ENCODE results near the gene EFS. TPM values are rescaled to one million over a fixed set of nuclear protein-coding genes. Genes with fewer than 3 reads are reported as not detected.

EFS gene
- total and polyA plus RNA-seq, 2 donors (not counting 1 experiment from before 2014, with no cell fraction given) = not detected

DNA sequence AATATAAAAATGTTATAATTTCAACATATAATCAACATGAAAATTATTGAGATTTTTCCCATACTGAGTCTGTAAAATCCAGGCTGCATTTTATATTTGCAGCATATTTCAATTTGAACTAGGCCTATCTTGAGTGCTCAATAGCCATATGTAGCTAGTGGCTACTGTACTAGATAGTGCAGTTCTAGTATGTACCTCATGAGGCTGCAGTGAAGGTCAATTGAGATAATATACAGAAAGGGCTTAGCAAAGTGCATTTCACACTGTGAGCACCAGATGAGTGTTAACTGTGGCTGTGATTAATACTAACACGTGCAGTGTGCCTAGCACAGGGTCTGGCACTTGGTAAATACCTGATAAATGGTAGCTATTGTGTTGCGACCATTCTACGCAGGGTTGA lies 6.9 kb downstream of the EFS start:
- H2AFZ ChIP-seq (ENCODE audit: insufficient read depth, low read depth, low read length, poor library complexity, severe bottlenecking) = no peak overlapping the region
- intact Hi-C loops (cut with micrococcal nuclease) = no loop called here
- H3K27ac ChIP-seq (ENCODE audit: low read length in 2 of 2) = no peak overlapping the region
- H3K27ac Mint-ChIP-seq = no peak overlapping the region
- peaks cover 0 to 1% (median 0%) of the 10 kb centered on the region in 3 donors for H3K9me3 ChIP-seq (ENCODE audit: control extremely low read depth in 1 of 3, control insufficient read depth in 2 of 3, insufficient read depth in 1 of 3, low read length in 2 of 3)
- no peaks in the 10 kb centered on the region for H3K36me3 ChIP-seq (replicated peaks in 1 of 2; ENCODE audit: control extremely low read depth in 1 of 2, control insufficient read depth in 1 of 2, extremely low read depth in 1 of 2, insufficient read depth in 2 of 2, low read length in 1 of 2)
- no peak overlapping the region for H3K4me3 Mint-ChIP-seq
- ChIA-PET POLR2A (no interaction called here), CTCF (interaction anchor here (1.5 kb wide), 1 partner anchor 22 kb away, joined by 4 read pairs; no protein-coding TSS in a partner anchor)
- peaks cover 0 to 30% (median 10%) of the 10 kb centered on the region in 4 experiments for H3K27me3 ChIP-seq (replicated peaks in 1 of 4; ENCODE audit: control extremely low read depth in 1 of 4, control insufficient read depth in 3 of 4, insufficient read depth in 4 of 4, low read length in 3 of 4)
- H3K4me1 ChIP-seq (ENCODE audit: control insufficient read depth in 2 of 2, insufficient read depth in 2 of 2, low read length in 2 of 2) = no peaks in the 10 kb centered on the region
- peaks cover 4% of the 10 kb centered on the region for H3K4me1 Mint-ChIP-seq
- H3K4me3 ChIP-seq (ENCODE audit: control extremely low read depth in 1 of 5, extremely low read depth in 1 of 5, insufficient read depth in 1 of 5, low read depth in 2 of 5, low read length in 4 of 5) = no peak overlapping the region
- 94% methylated on average over 3 of the region's 3 CpGs for WGBS (ENCODE audit: insufficient coverage)
- no peak overlapping the region for H3K9ac ChIP-seq (ENCODE audit: low read length)
- TF ChIP-seq EZH2 (IDR thresholded peaks at IDR 0.05; ENCODE audit: borderline replicate concordance, insufficient read depth, low read depth, low read length, poor library complexity, severe bottlenecking) = no peak
- TF ChIP-seq, protein P1, sequence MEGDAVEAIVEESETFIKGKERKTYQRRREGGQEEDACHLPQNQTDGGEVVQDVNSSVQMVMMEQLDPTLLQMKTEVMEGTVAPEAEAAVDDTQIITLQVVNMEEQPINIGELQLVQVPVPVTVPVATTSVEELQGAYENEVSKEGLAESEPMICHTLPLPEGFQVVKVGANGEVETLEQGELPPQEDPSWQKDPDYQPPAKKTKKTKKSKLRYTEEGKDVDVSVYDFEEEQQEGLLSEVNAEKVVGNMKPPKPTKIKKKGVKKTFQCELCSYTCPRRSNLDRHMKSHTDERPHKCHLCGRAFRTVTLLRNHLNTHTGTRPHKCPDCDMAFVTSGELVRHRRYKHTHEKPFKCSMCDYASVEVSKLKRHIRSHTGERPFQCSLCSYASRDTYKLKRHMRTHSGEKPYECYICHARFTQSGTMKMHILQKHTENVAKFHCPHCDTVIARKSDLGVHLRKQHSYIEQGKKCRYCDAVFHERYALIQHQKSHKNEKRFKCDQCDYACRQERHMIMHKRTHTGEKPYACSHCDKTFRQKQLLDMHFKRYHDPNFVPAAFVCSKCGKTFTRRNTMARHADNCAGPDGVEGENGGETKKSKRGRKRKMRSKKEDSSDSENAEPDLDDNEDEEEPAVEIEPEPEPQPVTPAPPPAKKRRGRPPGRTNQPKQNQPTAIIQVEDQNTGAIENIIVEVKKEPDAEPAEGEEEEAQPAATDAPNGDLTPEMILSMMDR (IDR thresholded peaks at IDR 0.05) = no peak
- no peak overlapping the region for H3K4me2 ChIP-seq (replicated peaks; ENCODE audit: low read depth, low read length, poor library complexity, severe bottlenecking)
- H3K9me3 Mint-ChIP-seq (ENCODE audit: insufficient read depth) = no peaks in the 10 kb centered on the region
- peaks cover 45% of the 10 kb centered on the region for H3K27me3 Mint-ChIP-seq
- no peaks in the 10 kb centered on the region for H4K20me1 ChIP-seq (ENCODE audit: control insufficient read depth, insufficient read depth, low read length, poor library complexity, severe bottlenecking)
- no peaks in the 10 kb centered on the region for H3K79me2 ChIP-seq (ENCODE audit: control insufficient read depth, insufficient read depth, low read length)
- no peak for ATAC-seq (ENCODE audit: low read depth)
- DNase-seq = no peak

DNA sequence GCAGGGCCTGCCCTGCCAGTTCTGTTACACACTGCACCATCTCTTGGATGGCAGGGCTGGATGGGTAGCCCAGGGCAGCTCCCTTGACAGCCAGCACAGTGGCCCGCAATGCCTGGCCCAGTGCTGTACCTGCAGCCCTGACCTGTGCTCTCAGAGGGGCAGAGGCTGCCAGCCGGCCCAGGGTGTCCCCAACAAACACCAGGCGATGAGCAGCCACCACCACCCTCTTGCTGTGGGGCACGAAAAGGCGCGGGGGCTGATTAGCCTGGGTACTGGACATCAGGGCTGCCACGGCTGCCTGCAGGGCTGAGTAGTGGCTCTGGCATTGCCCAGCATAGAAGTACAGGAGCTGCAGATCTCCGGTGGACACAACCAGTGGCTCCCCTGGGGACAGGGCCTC lies 7.7 kb downstream of the EFS start:
- H3K4me2 ChIP-seq (replicated peaks; ENCODE audit: low read depth, low read length, poor library complexity, severe bottlenecking) = no peak overlapping the region
- H3K4me3 Mint-ChIP-seq = no peak overlapping the region
- POLR2A ChIA-PET = no interaction called here
- intact Hi-C loops (cut with micrococcal nuclease) = no loop called here
- peaks cover 8% of the 10 kb centered on the region for H3K4me1 Mint-ChIP-seq
- H3K9me3 ChIP-seq (ENCODE audit: control extremely low read depth in 1 of 3, control insufficient read depth in 2 of 3, insufficient read depth in 1 of 3, low read length in 2 of 3) = peaks cover 0 to 1% (median 0%) of the 10 kb centered on the region in 3 donors
- no peaks in the 10 kb centered on the region for H3K9me3 Mint-ChIP-seq (ENCODE audit: insufficient read depth)
- H3K79me2 ChIP-seq (ENCODE audit: control insufficient read depth, insufficient read depth, low read length) = no peaks in the 10 kb centered on the region
- H3K27ac ChIP-seq (ENCODE audit: low read length in 2 of 2) = no peak overlapping the region
- H4K20me1 ChIP-seq (ENCODE audit: control insufficient read depth, insufficient read depth, low read length, poor library complexity, severe bottlenecking) = no peaks in the 10 kb centered on the region
- H3K36me3 ChIP-seq (replicated peaks in 1 of 2; ENCODE audit: control extremely low read depth in 1 of 2, control insufficient read depth in 1 of 2, extremely low read depth in 1 of 2, insufficient read depth in 2 of 2, low read length in 1 of 2) = no peaks in the 10 kb centered on the region
- no peak overlapping the region for H3K9ac ChIP-seq (ENCODE audit: low read length)
- H3K27me3 Mint-ChIP-seq = peaks cover 49% of the 10 kb centered on the region
- no peak overlapping the region for H2AFZ ChIP-seq (ENCODE audit: insufficient read depth, low read depth, low read length, poor library complexity, severe bottlenecking)
- DNase-seq (no peak), ATAC-seq (ENCODE audit: low read depth) (no peak)
- no peak overlapping the region for H3K4me3 ChIP-seq (ENCODE audit: control extremely low read depth in 1 of 5, extremely low read depth in 1 of 5, insufficient read depth in 1 of 5, low read depth in 2 of 5, low read length in 4 of 5)
- no peak for TF ChIP-seq EZH2 (IDR thresholded peaks at IDR 0.05; ENCODE audit: borderline replicate concordance, insufficient read depth, low read depth, low read length, poor library complexity, severe bottlenecking)
- TF ChIP-seq, protein P1 (IDR thresholded peaks at IDR 0.05) = no peak
- WGBS (ENCODE audit: insufficient coverage) = 97% methylated on average over 7 of the region's 8 CpGs
- peaks cover 5 to 7% of the 10 kb centered on the region in 2 donors for H3K4me1 ChIP-seq (ENCODE audit: control insufficient read depth in 2 of 2, insufficient read depth in 2 of 2, low read length in 2 of 2)
- CTCF ChIA-PET = interaction anchor here (1.5 kb wide), 1 partner anchor 23 kb away, joined by 4 read pairs; no protein-coding TSS in a partner anchor
- H3K27me3 ChIP-seq (replicated peaks in 1 of 4; ENCODE audit: control extremely low read depth in 1 of 4, control insufficient read depth in 3 of 4, insufficient read depth in 4 of 4, low read length in 3 of 4) = peaks cover 0 to 37% (median 13%) of the 10 kb centered on the region in 4 experiments
- H3K27ac Mint-ChIP-seq = no peak overlapping the region

All from B cell (primary cell).